ENCODE measurements around the gene ARHGAP25.

GRCh38 chr2:68686178-68686577 is 48.4 kb upstream of the ARHGAP25 start:
- TF ChIP-seq POLR2A (IDR thresholded peaks at IDR 0.05) (no peak), CTCF (IDR thresholded peaks at IDR 0.05) (no peak), EP300 (IDR thresholded peaks at IDR 0.05) (no peak)
